ENCODE data around the gene CRACR2B.

GRCh38 chr11:863910-864827 lies 36.5 kb downstream of the CRACR2B start:
- no peak for TF ChIP-seq POLR2A (IDR thresholded peaks at IDR 0.05)
- TF ChIP-seq, protein P1, sequence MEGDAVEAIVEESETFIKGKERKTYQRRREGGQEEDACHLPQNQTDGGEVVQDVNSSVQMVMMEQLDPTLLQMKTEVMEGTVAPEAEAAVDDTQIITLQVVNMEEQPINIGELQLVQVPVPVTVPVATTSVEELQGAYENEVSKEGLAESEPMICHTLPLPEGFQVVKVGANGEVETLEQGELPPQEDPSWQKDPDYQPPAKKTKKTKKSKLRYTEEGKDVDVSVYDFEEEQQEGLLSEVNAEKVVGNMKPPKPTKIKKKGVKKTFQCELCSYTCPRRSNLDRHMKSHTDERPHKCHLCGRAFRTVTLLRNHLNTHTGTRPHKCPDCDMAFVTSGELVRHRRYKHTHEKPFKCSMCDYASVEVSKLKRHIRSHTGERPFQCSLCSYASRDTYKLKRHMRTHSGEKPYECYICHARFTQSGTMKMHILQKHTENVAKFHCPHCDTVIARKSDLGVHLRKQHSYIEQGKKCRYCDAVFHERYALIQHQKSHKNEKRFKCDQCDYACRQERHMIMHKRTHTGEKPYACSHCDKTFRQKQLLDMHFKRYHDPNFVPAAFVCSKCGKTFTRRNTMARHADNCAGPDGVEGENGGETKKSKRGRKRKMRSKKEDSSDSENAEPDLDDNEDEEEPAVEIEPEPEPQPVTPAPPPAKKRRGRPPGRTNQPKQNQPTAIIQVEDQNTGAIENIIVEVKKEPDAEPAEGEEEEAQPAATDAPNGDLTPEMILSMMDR (IDR thresholded peaks at IDR 0.05 in 4 of 5, conservative IDR thresholded peaks at IDR 0.05 in 1 of 5): no peak
